H9 (cell line): Measurements from ENCODE around the gene KIAA1614. TPM values are rescaled to one million over a fixed set of nuclear protein-coding genes. Genes with fewer than 3 reads are reported as not detected.

Source experiments
- DNase-seq: peaks from one replicate; pipeline ENCODE4 v3.0.0-alpha.2; 2017
- H2AFZ ChIP-seq: one replicate; pipeline ENCODE4 v1.6.1; 2013; ENCODE audit warnings: mild to moderate bottlenecking, low read length, control low read depth, moderate library complexity
- H2AK5ac ChIP-seq: 2 replicates; pipeline ENCODE4 v1.6.1; 2013; ENCODE audit warnings: low read length, control low read depth, mixed read lengths; ENCODE audit not compliant: insufficient read length
- H2BK120ac ChIP-seq: one replicate; pipeline ENCODE4 v1.6.1; 2013; ENCODE audit warnings: low read depth, mild to moderate bottlenecking, low read length, control low read depth, inconsistent platforms; ENCODE audit not compliant: poor library complexity, severe bottlenecking
- H2BK12ac ChIP-seq: 2 replicates; pipeline ENCODE4 v1.6.1; 2013; ENCODE audit warnings: low read length, control low read depth, mixed read lengths, low read depth; ENCODE audit not compliant: insufficient read length
- H2BK15ac ChIP-seq: 2 replicates; pipeline ENCODE4 v1.6.1; 2013; ENCODE audit warnings: low read depth, low read length, control low read depth
- H2BK20ac ChIP-seq: one replicate; pipeline ENCODE4 v1.6.1; 2013; ENCODE audit warnings: low read depth, mild to moderate bottlenecking, low read length, control low read depth, inconsistent platforms; ENCODE audit not compliant: poor library complexity, severe bottlenecking
- H2BK5ac ChIP-seq: 2 replicates; pipeline ENCODE4 v1.6.1; 2013; ENCODE audit warnings: low read length, control low read depth, mixed read lengths; ENCODE audit not compliant: insufficient read length
- H3K14ac ChIP-seq: 2 replicates; pipeline ENCODE4 v1.6.1; 2013; ENCODE audit warnings: low read length, control low read depth; ENCODE audit not compliant: insufficient read depth
- H3K18ac ChIP-seq: 2 replicates; pipeline ENCODE4 v1.6.1; 2013; ENCODE audit warnings: low read depth, mild to moderate bottlenecking, mixed read lengths, low read length, control low read depth; ENCODE audit not compliant: insufficient read length
- H3K23ac ChIP-seq: 2 replicates; pipeline ENCODE4 v1.6.1; 2013; ENCODE audit warnings: low read length, control low read depth, mixed read lengths, low read depth; ENCODE audit not compliant: insufficient read length
- H3K23me2 ChIP-seq: 2 replicates; pipeline ENCODE4 v1.6.1; 2013; ENCODE audit warnings: low read depth, mild to moderate bottlenecking, mixed read lengths, low read length, control low read depth; ENCODE audit not compliant: insufficient read length, poor library complexity, severe bottlenecking
- H3K27ac ChIP-seq: 2 replicates; pipeline ENCODE4 v1.5.1; 2013; ENCODE audit warnings: low read length, control low read depth, mixed read lengths, low read depth; ENCODE audit not compliant: insufficient read length
- H3K27me3 ChIP-seq: 2 replicates; pipeline ENCODE4 v1.6.1; 2013; ENCODE audit warnings: low read length, control low read depth, inconsistent platforms; ENCODE audit not compliant: insufficient read depth
- H3K4ac ChIP-seq: 2 replicates; pipeline ENCODE4 v1.6.1; 2013; ENCODE audit warnings: low read depth, mild to moderate bottlenecking, control low read depth, inconsistent platforms, low read length, moderate library complexity
- H3K4me1 ChIP-seq: 2 replicates; pipeline ENCODE4 v1.6.1; 2013; ENCODE audit warnings: low read length, control low read depth, inconsistent platforms; ENCODE audit not compliant: insufficient read depth
- H3K4me2 ChIP-seq: 2 replicates; pipeline ENCODE4 v1.6.1; 2013; ENCODE audit warnings: low read length, control low read depth, mixed read lengths; ENCODE audit not compliant: insufficient read length, insufficient read depth
- H3K56ac ChIP-seq: 2 replicates; pipeline ENCODE4 v1.6.1; 2013; ENCODE audit warnings: low read depth, mild to moderate bottlenecking, mixed read lengths, low read length, control low read depth; ENCODE audit not compliant: insufficient read length
- H3K79me1 ChIP-seq: 2 replicates; pipeline ENCODE4 v1.6.1; 2013; ENCODE audit warnings: low read depth, mild to moderate bottlenecking, moderate library complexity, low read length, control low read depth, inconsistent platforms; ENCODE audit not compliant: insufficient read depth, poor library complexity, severe bottlenecking
- H3K79me2 ChIP-seq: 2 replicates; pipeline ENCODE4 v1.6.1; 2013; ENCODE audit warnings: low read length, control low read depth, inconsistent platforms; ENCODE audit not compliant: insufficient read depth
- H3K9ac ChIP-seq: 2 replicates; pipeline ENCODE4 v1.6.1; 2013; ENCODE audit warnings: low read length, control low read depth, mixed read lengths; ENCODE audit not compliant: insufficient read length; ENCODE audit errors: extremely low read depth
- H3K9me3 ChIP-seq: one replicate; pipeline ENCODE4 v1.6.1; 2013; ENCODE audit warnings: low read depth, low read length, inconsistent platforms; ENCODE audit not compliant: control insufficient read depth
- H3T11ph ChIP-seq: one replicate; pipeline ENCODE4 v1.6.1; 2013; ENCODE audit warnings: mild to moderate bottlenecking, low read length, control low read depth, inconsistent platforms
- H4K20me1 ChIP-seq: one replicate; pipeline ENCODE4 v1.6.1; 2013; ENCODE audit not compliant: control insufficient read depth, insufficient read length, insufficient read depth
- H4K5ac ChIP-seq: 2 replicates; pipeline ENCODE4 v1.6.1; 2013; ENCODE audit warnings: low read depth, mild to moderate bottlenecking, mixed read lengths, low read length, control low read depth; ENCODE audit not compliant: insufficient read length
- H4K8ac ChIP-seq: replicated peaks from 2 replicates; pipeline ENCODE4 v1.6.1; 2013; ENCODE audit warnings: low read length, control low read depth, mixed read lengths, low read depth; ENCODE audit not compliant: insufficient read length
- H4K91ac ChIP-seq: 2 replicates; pipeline ENCODE4 v1.6.1; 2013; ENCODE audit warnings: low read depth, mild to moderate bottlenecking, moderate library complexity, mixed read lengths, low read length, control low read depth; ENCODE audit not compliant: insufficient read length
- H3K27ac Mint-ChIP-seq, 3 experiments: 2 replicates in 2 of 3; 3 replicates in 1 of 3; pipeline ENCODE4 v1.8.0; 2020 to 2021; ENCODE audit warnings: mixed read lengths in 3 of 3, mild to moderate bottlenecking in 1 of 3, moderate library complexity in 1 of 3
- H3K27me3 Mint-ChIP-seq: 2 replicates; pipeline ENCODE4 v1.8.0; 2021; ENCODE audit warnings: low read depth, mild to moderate bottlenecking, moderate library complexity, mixed read lengths
- H3K36me3 Mint-ChIP-seq, 3 experiments: 2 replicates in 2 of 3; 3 replicates in 1 of 3; pipeline ENCODE4 v1.8.0; 2020 to 2021; ENCODE audit warnings: low read depth in 3 of 3, mixed read lengths in 3 of 3; ENCODE audit not compliant: insufficient read depth in 1 of 3
- H3K4me1 Mint-ChIP-seq, 2 experiments: 2 replicates each; pipeline ENCODE4 v1.8.0; 2020; ENCODE audit warnings: mixed read lengths in 2 of 2
- H3K4me3 Mint-ChIP-seq, 2 experiments: 2 replicates in 1 of 2; 3 replicates in 1 of 2; pipeline ENCODE4 v1.8.0; 2020 to 2021; ENCODE audit warnings: mild to moderate bottlenecking in 2 of 2, mixed read lengths in 2 of 2, moderate library complexity in 1 of 2
- H3K9me3 Mint-ChIP-seq, 2 experiments: 2 replicates in 1 of 2; 3 replicates in 1 of 2; pipeline ENCODE4 v1.8.0; 2020; ENCODE audit warnings: mild to moderate bottlenecking in 2 of 2, mixed read lengths in 2 of 2, moderate library complexity in 1 of 2
- CTCF ChIP-seq: fragments of 200-600 bp; sonication (generic); conservative IDR thresholded peaks from 3 replicates; pipeline ENCODE4 v1.8.0; 2021; ENCODE audit warnings: antibody characterized with exemption, mild to moderate bottlenecking
- WGBS: extraction: QIAGEN DNeasy Blood & Tissue Kit; methylation state at CpG from one replicate; pipeline ENCODE4 v1.1.7; 2013; ENCODE audit warnings: missing lambda C conversion rate, low lambda C conversion rate, mixed read lengths; ENCODE audit not compliant: insufficient read length; ENCODE audit errors: extremely low coverage; 5-methylcytosine and 5-hydroxymethylcytosine counted together
- total RNA-seq: library from RNA; stranded (reverse); gene quantifications from 2 replicates; pipeline ENCODE4 v1.2.1, GENCODE V29; 2021

KIAA1614 gene
- total RNA-seq, 1 experiment from 2014 or later, result 1.3 TPM

GRCh38 chr1:180952657-180953013 lies 39.9 kb downstream of the KIAA1614 start:
- H2BK15ac ChIP-seq, result no peak overlapping the region
- H3K27me3 Mint-ChIP-seq, result no peaks in the 10 kb centered on the region

More at GRCh38 chr1:180952657-180953013, 39.9 kb downstream of the KIAA1614 start:
- Histone ChIP-seq H2BK5ac (no peak overlapping the region), H4K20me1 (no peaks in the 10 kb centered on the region), H3K23ac (no peak overlapping the region), H3K9me3 (no peaks in the 10 kb centered on the region), H3T11ph (no peak overlapping the region), H3K79me1 (no peaks in the 10 kb centered on the region), H3K27me3 (no peaks in the 10 kb centered on the region), H2BK120ac (no peak overlapping the region), H2AK5ac (no peak overlapping the region), H3K4ac (no peak overlapping the region), H3K79me2 (no peaks in the 10 kb centered on the region), H2AFZ (no peak overlapping the region), H3K4me1 (no peaks in the 10 kb centered on the region), H3K56ac (no peak overlapping the region), H3K18ac (no peak overlapping the region), H3K14ac (no peak overlapping the region), H3K4me2 (no peak overlapping the region), H3K9ac (no peak overlapping the region), H3K23me2 (no peaks in the 10 kb centered on the region), H3K27ac (no peak overlapping the region), H4K91ac (no peak overlapping the region), H4K8ac (no peak overlapping the region), H2BK12ac (no peak overlapping the region), H4K5ac (no peak overlapping the region), H2BK20ac (no peak overlapping the region)
- H3K4me1 Mint-ChIP-seq, result peaks cover 10 to 22% of the 10 kb centered on the region in 2 experiments
- DNase-seq, result no peak
- H3K9me3 Mint-ChIP-seq, result no peaks in the 10 kb centered on the region
- no peak for TF ChIP-seq CTCF
- no peak overlapping the region for H3K27ac Mint-ChIP-seq
- peaks cover 0 to 18% (median 9%) of the 10 kb centered on the region in 3 experiments; a peak in 5 of 7 replicates for H3K36me3 Mint-ChIP-seq
- no peak overlapping the region for H3K4me3 Mint-ChIP-seq
- WGBS, result no CpG with 5 or more reads among the region's 6 CpGs
